Mammary epithelial cell (primary cell): ENCODE measurements around the gene GAGE13.
"Not testable (repeated sequence)": the region's sequence is repeated elsewhere in the genome, so short reads cannot be mapped to it uniquely, and the experiment has no call there.

Experiments
- EZH2 ChIP-seq: IDR thresholded peaks from 2 replicates; pipeline ENCODE4 v1.6.1; 2012; ENCODE audit warnings: low read length, inconsistent platforms, borderline replicate concordance
- TF ChIP-seq, protein P1 (sequence below), 2 donors: IDR thresholded peaks in 1 of 2; conservative IDR thresholded peaks in 1 of 2; 2 replicates each; pipeline ENCODE4 v1.5.1; 2011 to 2012; ENCODE audit warnings: inconsistent platforms in 2 of 2, low read length in 2 of 2, mild to moderate bottlenecking in 2 of 2, control low read depth in 1 of 2, low read depth in 1 of 2; ENCODE audit not compliant: insufficient read depth in 1 of 2; ENCODE audit errors: extremely low read depth in 1 of 2

GRCh38 chrX:49330421-49330820 lies 961 bp upstream of the GAGE13 start:
- TF ChIP-seq, protein P1, sequence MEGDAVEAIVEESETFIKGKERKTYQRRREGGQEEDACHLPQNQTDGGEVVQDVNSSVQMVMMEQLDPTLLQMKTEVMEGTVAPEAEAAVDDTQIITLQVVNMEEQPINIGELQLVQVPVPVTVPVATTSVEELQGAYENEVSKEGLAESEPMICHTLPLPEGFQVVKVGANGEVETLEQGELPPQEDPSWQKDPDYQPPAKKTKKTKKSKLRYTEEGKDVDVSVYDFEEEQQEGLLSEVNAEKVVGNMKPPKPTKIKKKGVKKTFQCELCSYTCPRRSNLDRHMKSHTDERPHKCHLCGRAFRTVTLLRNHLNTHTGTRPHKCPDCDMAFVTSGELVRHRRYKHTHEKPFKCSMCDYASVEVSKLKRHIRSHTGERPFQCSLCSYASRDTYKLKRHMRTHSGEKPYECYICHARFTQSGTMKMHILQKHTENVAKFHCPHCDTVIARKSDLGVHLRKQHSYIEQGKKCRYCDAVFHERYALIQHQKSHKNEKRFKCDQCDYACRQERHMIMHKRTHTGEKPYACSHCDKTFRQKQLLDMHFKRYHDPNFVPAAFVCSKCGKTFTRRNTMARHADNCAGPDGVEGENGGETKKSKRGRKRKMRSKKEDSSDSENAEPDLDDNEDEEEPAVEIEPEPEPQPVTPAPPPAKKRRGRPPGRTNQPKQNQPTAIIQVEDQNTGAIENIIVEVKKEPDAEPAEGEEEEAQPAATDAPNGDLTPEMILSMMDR (conservative IDR thresholded peaks at IDR 0.05 in 1 of 2, IDR thresholded peaks at IDR 0.05 in 1 of 2; ENCODE audit: extremely low read depth in 1 of 2, insufficient read depth in 1 of 2, low read depth in 1 of 2, low read length in 2 of 2): not testable (repeated sequence)
- TF ChIP-seq EZH2: not testable (repeated sequence)
